ENCODE data around the gene ADAMTS17. TPM values are rescaled to one million over a fixed set of nuclear protein-coding genes. Genes with fewer than 3 reads are reported as not detected.
A peak's percentile ranks its signal among the peaks of the same experiment; 100 is the strongest.

The ADAMTS17 gene
- total and polyA plus RNA-seq, 3 experiments from 2014 or later: 1.2 to 2.3 (median 1.9) TPM

DNA sequence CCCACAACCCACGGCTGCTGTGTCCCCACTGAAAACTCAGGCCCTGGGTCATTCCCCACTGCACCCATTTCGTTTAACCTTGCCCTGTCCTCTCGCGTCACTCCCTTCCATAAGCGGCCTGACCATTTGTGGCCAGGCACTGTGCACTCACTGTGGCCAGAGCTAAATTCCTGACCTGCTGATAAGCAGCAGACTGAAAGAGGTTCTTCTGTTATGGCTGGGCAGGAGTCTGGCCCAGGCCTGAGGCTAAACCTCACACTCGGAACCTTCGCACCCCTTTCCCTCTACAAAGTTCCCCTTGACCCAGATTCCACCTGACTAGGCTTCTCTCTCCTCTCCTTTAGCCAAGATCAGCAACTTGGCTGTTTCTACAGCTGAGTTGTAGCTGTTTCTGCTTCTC, 62.3 kb downstream of the ADAMTS17 start:
- DNase-seq: no peak
- POLR2A ChIA-PET: no interaction called here
- Mint-ChIP-seq H3K4me1 (peaks cover 0 to 5% (median 0%) of the 10 kb centered on the region in 3 donors), H3K27ac (peak overlapping the region in 2 of 8 donors; percentile 33 to 36), H3K36me3 (peaks cover 2 to 13% (median 4%) of the 10 kb centered on the region in 3 donors), H3K4me3 (no peak overlapping the region), H3K27me3 (no peaks in the 10 kb centered on the region), H3K9me3 (peaks cover 0 to 4% (median 1%) of the 10 kb centered on the region in 5 donors)
- Histone ChIP-seq H3K27ac (ENCODE audit: low read depth, low read length) (no peak overlapping the region), H3K4me3 (ENCODE audit: low read length) (no peak overlapping the region), H3K4me1 (ENCODE audit: insufficient read depth, low read length) (no peaks in the 10 kb centered on the region), H3K36me3 (ENCODE audit: insufficient read depth, low read length) (no peaks in the 10 kb centered on the region), H3K27me3 (ENCODE audit: insufficient read depth, low read length, poor library complexity, severe bottlenecking) (no peaks in the 10 kb centered on the region), H3K9me3 (ENCODE audit: low read length) (no peaks in the 10 kb centered on the region)
- CTCF ChIA-PET: interaction anchor here (1.1 kb wide), 1 partner anchor 729 kb away, joined by 4 read pairs; no protein-coding TSS in a partner anchor

GRCh38 chr15:100278596-100279380, 63.0 kb downstream of the ADAMTS17 start:
- H3K4me1 ChIP-seq (ENCODE audit: insufficient read depth, low read length): no peaks in the 10 kb centered on the region
- H3K9me3 ChIP-seq (ENCODE audit: low read length): no peaks in the 10 kb centered on the region
- H3K4me1 Mint-ChIP-seq: peaks cover 0 to 5% (median 0%) of the 10 kb centered on the region in 3 donors
- no peaks in the 10 kb centered on the region for H3K27me3 Mint-ChIP-seq
- H3K36me3 ChIP-seq (ENCODE audit: insufficient read depth, low read length): no peaks in the 10 kb centered on the region
- H3K27ac ChIP-seq (ENCODE audit: low read depth, low read length): no peak overlapping the region
- no peak overlapping the region for H3K4me3 Mint-ChIP-seq
- H3K27me3 ChIP-seq (ENCODE audit: insufficient read depth, low read length, poor library complexity, severe bottlenecking): no peaks in the 10 kb centered on the region
- peak overlapping the region in 1 of 8 donors; percentile 75 for H3K27ac Mint-ChIP-seq
- no peak overlapping the region for H3K4me3 ChIP-seq (ENCODE audit: low read length)
- peaks cover 2 to 20% (median 6%) of the 10 kb centered on the region in 3 donors for H3K36me3 Mint-ChIP-seq
- POLR2A ChIA-PET: no interaction called here
- no peak for DNase-seq
- CTCF ChIA-PET: interaction anchor here (1.1 kb wide), 1 partner anchor 730 kb away, joined by 4 read pairs; no protein-coding TSS in a partner anchor
- H3K9me3 Mint-ChIP-seq: peaks cover 4 to 10% (median 7%) of the 10 kb centered on the region in 5 donors

DNA sequence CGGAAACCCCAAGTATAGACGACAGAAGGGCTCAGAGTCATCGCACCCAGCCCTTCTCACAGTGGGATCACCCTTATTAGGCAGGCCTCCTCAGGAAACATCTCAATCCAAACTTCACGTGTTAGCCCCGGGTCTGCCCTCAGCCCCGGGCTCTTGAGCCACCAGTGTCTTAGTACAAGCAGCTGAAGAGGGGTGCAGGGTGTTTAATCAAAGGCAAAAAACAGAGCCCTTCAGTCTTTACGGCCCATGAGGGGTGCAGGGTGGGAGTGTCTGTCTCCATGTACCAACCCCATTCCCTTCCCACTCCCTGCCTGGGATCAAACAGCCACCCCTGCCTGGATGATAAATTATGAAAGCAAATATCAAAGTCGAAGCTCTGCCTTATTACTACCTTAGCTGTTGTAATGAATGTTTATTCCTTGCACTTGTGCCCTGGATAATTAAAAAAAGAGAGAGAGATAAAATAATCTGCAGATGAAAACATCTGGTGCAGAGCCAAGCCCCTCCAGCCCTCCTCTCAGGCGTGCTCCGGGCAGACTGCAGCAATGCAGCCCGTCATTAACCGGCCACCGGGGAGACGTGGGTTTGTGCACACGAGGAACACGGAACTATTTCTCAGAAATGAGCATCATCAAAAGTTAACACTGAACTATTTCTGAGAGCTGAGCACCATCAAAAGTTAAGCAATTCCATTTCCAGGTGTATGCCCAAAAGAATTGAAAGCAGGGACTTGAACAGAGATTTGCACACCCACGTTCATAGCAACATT, 64.5 kb downstream of the ADAMTS17 start:
- no peaks in the 10 kb centered on the region for H3K27me3 ChIP-seq (ENCODE audit: insufficient read depth, low read length, poor library complexity, severe bottlenecking)
- Mint-ChIP-seq H3K9me3 (peaks cover 19 to 25% (median 21%) of the 10 kb centered on the region in 5 donors), H3K4me1 (peaks cover 0 to 5% (median 0%) of the 10 kb centered on the region in 3 donors), H3K27me3 (no peaks in the 10 kb centered on the region), H3K4me3 (no peak overlapping the region), H3K36me3 (peaks cover 2 to 35% (median 12%) of the 10 kb centered on the region in 3 donors), H3K27ac (peak overlapping the region in 2 of 8 donors; percentile 12 to 67)
- DNase-seq: no peak
- H3K9me3 ChIP-seq (ENCODE audit: low read length): peaks cover 4% of the 10 kb centered on the region
- H3K36me3 ChIP-seq (ENCODE audit: insufficient read depth, low read length): no peaks in the 10 kb centered on the region
- POLR2A ChIA-PET: interaction anchor here (0.6 kb wide), 1 partner anchor 597 kb away, joined by 3 read pairs; no protein-coding TSS in a partner anchor
- H3K4me3 ChIP-seq (ENCODE audit: low read length): no peak overlapping the region
- H3K4me1 ChIP-seq (ENCODE audit: insufficient read depth, low read length): no peaks in the 10 kb centered on the region
- CTCF ChIA-PET: no interaction called here
- H3K27ac ChIP-seq (ENCODE audit: low read depth, low read length): no peak overlapping the region

GRCh38 chr15:100276506-100276905, 65.3 kb downstream of the ADAMTS17 start:
- CTCF ChIA-PET: no interaction called here
- no peaks in the 10 kb centered on the region for H3K27me3 ChIP-seq (ENCODE audit: insufficient read depth, low read length, poor library complexity, severe bottlenecking)

GRCh38 chr15:100275641-100276040, 66.1 kb downstream of the ADAMTS17 start:
- Histone ChIP-seq H3K4me3 (ENCODE audit: low read length) (no peak overlapping the region), H3K27ac (ENCODE audit: low read depth, low read length) (no peak overlapping the region), H3K4me1 (ENCODE audit: insufficient read depth, low read length) (no peaks in the 10 kb centered on the region), H3K9me3 (ENCODE audit: low read length) (peaks cover 4% of the 10 kb centered on the region), H3K27me3 (ENCODE audit: insufficient read depth, low read length, poor library complexity, severe bottlenecking) (no peaks in the 10 kb centered on the region), H3K36me3 (ENCODE audit: insufficient read depth, low read length) (no peaks in the 10 kb centered on the region)
- ChIA-PET CTCF (no interaction called here), POLR2A (no interaction called here)
- Mint-ChIP-seq H3K27me3 (peaks cover 0 to 1% of the 10 kb centered on the region in 2 donors), H3K36me3 (peaks cover 7 to 49% (median 10%) of the 10 kb centered on the region in 3 donors), H3K9me3 (peaks cover 26 to 35% (median 26%) of the 10 kb centered on the region in 5 donors), H3K4me1 (peaks cover 0 to 5% (median 0%) of the 10 kb centered on the region in 3 donors), H3K27ac (no peak overlapping the region), H3K4me3 (no peak overlapping the region)
- DNase-seq: no peak

More at GRCh38 chr15:100276506-100276905, 65.3 kb downstream of the ADAMTS17 start:
- H3K27me3 Mint-ChIP-seq: peaks cover 0 to 1% of the 10 kb centered on the region in 2 donors
- Histone ChIP-seq H3K4me1 (ENCODE audit: insufficient read depth, low read length) (no peaks in the 10 kb centered on the region), H3K9me3 (ENCODE audit: low read length) (peaks cover 4% of the 10 kb centered on the region), H3K4me3 (ENCODE audit: low read length) (no peak overlapping the region), H3K36me3 (ENCODE audit: insufficient read depth, low read length) (no peaks in the 10 kb centered on the region), H3K27ac (ENCODE audit: low read depth, low read length) (no peak overlapping the region)
- H3K4me3 Mint-ChIP-seq: no peak overlapping the region
- peaks cover 0 to 5% (median 0%) of the 10 kb centered on the region in 3 donors for H3K4me1 Mint-ChIP-seq
- POLR2A ChIA-PET: no interaction called here
- no peak for DNase-seq
- H3K27ac Mint-ChIP-seq: no peak overlapping the region
- peaks cover 25 to 32% (median 26%) of the 10 kb centered on the region in 5 donors for H3K9me3 Mint-ChIP-seq
- H3K36me3 Mint-ChIP-seq: peaks cover 4 to 43% (median 12%) of the 10 kb centered on the region in 3 donors

GRCh38 chr15:100269831-100270230, 71.9 kb downstream of the ADAMTS17 start:
- H3K4me3 Mint-ChIP-seq: no peak overlapping the region
- CTCF ChIA-PET: no interaction called here

DNA sequence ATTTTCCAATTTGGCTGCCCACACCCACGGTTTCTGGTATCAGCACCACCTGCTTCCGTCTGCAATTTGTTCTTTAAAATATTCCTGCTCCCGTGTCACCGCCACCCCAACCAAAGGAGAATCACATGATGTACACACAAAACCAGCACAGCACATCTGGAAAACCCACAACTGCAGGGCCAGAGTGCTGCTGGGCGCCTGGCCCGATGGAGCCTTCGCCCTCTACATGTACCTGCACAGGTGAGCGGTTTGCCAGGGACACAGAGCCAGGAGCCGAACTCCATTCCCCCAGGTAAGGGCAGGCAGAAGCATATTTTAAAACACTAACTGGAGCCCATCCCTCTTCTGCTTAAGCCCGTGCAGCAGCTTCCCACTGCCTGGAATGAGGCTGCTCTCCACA, 75.6 kb downstream of the ADAMTS17 start:
- DNase-seq: no peak
- H3K36me3 Mint-ChIP-seq: peaks cover 5 to 9% (median 6%) of the 10 kb centered on the region in 3 donors
- peaks cover 0 to 6% (median 0%) of the 10 kb centered on the region in 5 donors for H3K9me3 Mint-ChIP-seq
- no peak overlapping the region for H3K27ac ChIP-seq (ENCODE audit: low read depth, low read length)
- no peak overlapping the region for H3K4me3 Mint-ChIP-seq
- no peaks in the 10 kb centered on the region for H3K27me3 ChIP-seq (ENCODE audit: insufficient read depth, low read length, poor library complexity, severe bottlenecking)
- H3K4me3 ChIP-seq (ENCODE audit: low read length): no peak overlapping the region
- POLR2A ChIA-PET: no interaction called here
- peak overlapping the region in 1 of 8 donors; percentile 84 for H3K27ac Mint-ChIP-seq
- no peaks in the 10 kb centered on the region for H3K9me3 ChIP-seq (ENCODE audit: low read length)
- peaks cover 0 to 1% of the 10 kb centered on the region in 2 donors for H3K27me3 Mint-ChIP-seq
- no peaks in the 10 kb centered on the region for H3K4me1 ChIP-seq (ENCODE audit: insufficient read depth, low read length)
- H3K36me3 ChIP-seq (ENCODE audit: insufficient read depth, low read length): no peaks in the 10 kb centered on the region
- peaks cover 0 to 5% (median 3%) of the 10 kb centered on the region in 3 donors for H3K4me1 Mint-ChIP-seq
- CTCF ChIA-PET: no interaction called here

More at GRCh38 chr15:100269831-100270230, 71.9 kb downstream of the ADAMTS17 start:
- H3K27me3 Mint-ChIP-seq: peaks cover 0 to 2% of the 10 kb centered on the region in 2 donors
- no peak for DNase-seq
- Histone ChIP-seq H3K36me3 (ENCODE audit: insufficient read depth, low read length) (no peaks in the 10 kb centered on the region), H3K27me3 (ENCODE audit: insufficient read depth, low read length, poor library complexity, severe bottlenecking) (no peaks in the 10 kb centered on the region), H3K27ac (ENCODE audit: low read depth, low read length) (no peak overlapping the region), H3K9me3 (ENCODE audit: low read length) (peaks cover 4% of the 10 kb centered on the region), H3K4me3 (ENCODE audit: low read length) (no peak overlapping the region), H3K4me1 (ENCODE audit: insufficient read depth, low read length) (no peaks in the 10 kb centered on the region)
- no peaks in the 10 kb centered on the region for H3K4me1 Mint-ChIP-seq
- POLR2A ChIA-PET: no interaction called here
- peaks cover 5 to 41% (median 9%) of the 10 kb centered on the region in 3 donors for H3K36me3 Mint-ChIP-seq
- peaks cover 26 to 37% (median 26%) of the 10 kb centered on the region in 5 donors for H3K9me3 Mint-ChIP-seq
- H3K27ac Mint-ChIP-seq: no peak overlapping the region
